Activated T-cell treated with anti-CD3 and anti-CD28 coated beads, Interleukin-2, amount 50 U/mL, for 4 hours (primary cell): Measurements from ENCODE around the gene ALDOC. TPM values are rescaled to one million over a fixed set of nuclear protein-coding genes. Genes with fewer than 3 reads are reported as not detected.
"Not testable (repeated sequence)": the region's sequence is repeated elsewhere in the genome, so short reads cannot be mapped to it uniquely, and the experiment has no call there.

Experiments used
- ATAC-seq, 2 donors: fragments of 200-7000 bp; cut with Tn5 transposase; one replicate each; pipeline ENCODE4 v1.10.0; 2021
- DNase-seq: peaks from one replicate; pipeline ENCODE4 v3.0.0-alpha.2; 2020
- H3K27me3 Mint-ChIP-seq: one replicate; pipeline ENCODE4 v1.8.0; 2021; ENCODE audit warnings: low read depth, mixed read lengths
- H3K36me3 Mint-ChIP-seq: one replicate; pipeline ENCODE4 v1.8.0; 2022; ENCODE audit warnings: mixed read lengths; ENCODE audit not compliant: insufficient read depth
- H3K4me1 Mint-ChIP-seq: one replicate; pipeline ENCODE4 v1.8.0; 2021; ENCODE audit warnings: low read depth, mixed read lengths
- H3K4me3 Mint-ChIP-seq: one replicate; pipeline ENCODE4 v1.8.0; 2021; ENCODE audit warnings: mild to moderate bottlenecking, moderate library complexity, mixed read lengths
- H3K9me3 Mint-ChIP-seq: one replicate; pipeline ENCODE4 v1.8.0; 2021; ENCODE audit warnings: mixed read lengths
- total RNA-seq, 3 donors: library from RNA; stranded (reverse); gene quantifications; one replicate each; pipeline ENCODE4 v1.2.1, GENCODE V29; 2021

The ALDOC gene
- total RNA-seq, result 10 to 100 TPM; 12.4 to 18.4 (median 16.5) TPM

GRCh38 chr17:28576758-28577465, at the start of gene ALDOC:
TSS of gene ALDOC (minus strand) at chr17:28576895. CDS start at chr17:28575532, 1,363 bp downstream.
- DNase-seq (peak; percentile 98), ATAC-seq (peak; percentile 95 to 98)
- Mint-ChIP-seq H3K36me3 (no peaks in the 10 kb centered on the region), H3K27me3 (no peaks in the 10 kb centered on the region), H3K4me1 (peaks cover 40% of the 10 kb centered on the region), H3K9me3 (no peaks in the 10 kb centered on the region), H3K4me3 (peak within 1 kb of the TSS; percentile 74)

- no peak for DNase-seq
- Mint-ChIP-seq H3K36me3 (peaks cover 61% of the 10 kb centered on the region), H3K9me3 (no peaks in the 10 kb centered on the region), H3K27me3 (no peaks in the 10 kb centered on the region), H3K4me1 (peaks cover 6% of the 10 kb centered on the region), H3K4me3 (no peak overlapping the region)
- no peak for ATAC-seq
These were observed 47.5 kb upstream of the ALDOC start for GRCh38 chr17:28624148-28624547.

- ATAC-seq, result no peak
- H3K9me3 Mint-ChIP-seq, result no peaks in the 10 kb centered on the region
- no peak overlapping the region for H3K4me3 Mint-ChIP-seq
- peaks cover 64% of the 10 kb centered on the region for H3K36me3 Mint-ChIP-seq
- H3K27me3 Mint-ChIP-seq, result no peaks in the 10 kb centered on the region
- peaks cover 6% of the 10 kb centered on the region for H3K4me1 Mint-ChIP-seq
- DNase-seq, result no peak
These were observed 47.0 kb upstream of the ALDOC start for GRCh38 chr17:28623696-28624095.

- no peaks in the 10 kb centered on the region for H3K27me3 Mint-ChIP-seq
- peaks cover 6% of the 10 kb centered on the region for H3K4me1 Mint-ChIP-seq
- H3K4me3 Mint-ChIP-seq, result no peak overlapping the region
- ATAC-seq, result no peak
- no peaks in the 10 kb centered on the region for H3K9me3 Mint-ChIP-seq
- peaks cover 64% of the 10 kb centered on the region for H3K36me3 Mint-ChIP-seq
- DNase-seq, result no peak
These were observed 45.5 kb upstream of the ALDOC start for GRCh38 chr17:28622186-28622585.

GRCh38 chr17:28620010-28620409, 43.3 kb upstream of the ALDOC start:
- no peak overlapping the region for H3K4me3 Mint-ChIP-seq
- H3K4me1 Mint-ChIP-seq, result no peaks in the 10 kb centered on the region
- no peaks in the 10 kb centered on the region for H3K9me3 Mint-ChIP-seq
- DNase-seq (no peak), ATAC-seq (no peak)
- H3K36me3 Mint-ChIP-seq, result peaks cover 65% of the 10 kb centered on the region
- no peaks in the 10 kb centered on the region for H3K27me3 Mint-ChIP-seq

GRCh38 chr17:28618464-28618863, 41.8 kb upstream of the ALDOC start:
- Mint-ChIP-seq H3K4me3 (no peak overlapping the region), H3K27me3 (no peaks in the 10 kb centered on the region), H3K36me3 (peaks cover 63% of the 10 kb centered on the region), H3K9me3 (no peaks in the 10 kb centered on the region), H3K4me1 (peaks cover 3% of the 10 kb centered on the region)
- no peak for DNase-seq
- ATAC-seq, result no peak

GRCh38 chr17:28616281-28616680, 39.6 kb upstream of the ALDOC start:
- no peaks in the 10 kb centered on the region for H3K27me3 Mint-ChIP-seq
- ATAC-seq, result no peak
- peaks cover 51% of the 10 kb centered on the region for H3K36me3 Mint-ChIP-seq
- no peak overlapping the region for H3K4me3 Mint-ChIP-seq
- DNase-seq, result no peak
- no peaks in the 10 kb centered on the region for H3K9me3 Mint-ChIP-seq
- H3K4me1 Mint-ChIP-seq, result peaks cover 8% of the 10 kb centered on the region

- no peaks in the 10 kb centered on the region for H3K27me3 Mint-ChIP-seq
- no peaks in the 10 kb centered on the region for H3K9me3 Mint-ChIP-seq
- H3K4me1 Mint-ChIP-seq, result peaks cover 8% of the 10 kb centered on the region
- H3K4me3 Mint-ChIP-seq, result no peak overlapping the region
- no peak for ATAC-seq
- peaks cover 45% of the 10 kb centered on the region for H3K36me3 Mint-ChIP-seq
- no peak for DNase-seq
These were observed 38.7 kb upstream of the ALDOC start for GRCh38 chr17:28615260-28615940.

- Mint-ChIP-seq H3K36me3 (peaks cover 41% of the 10 kb centered on the region), H3K4me3 (no peak within 1 kb of the TSS), H3K4me1 (peaks cover 8% of the 10 kb centered on the region), H3K27me3 (no peaks in the 10 kb centered on the region), H3K9me3 (no peaks in the 10 kb centered on the region)
- ATAC-seq (no peak), DNase-seq (no peak)
These were observed 37.3 kb upstream of the ALDOC start, which contains the start of gene RSKR for GRCh38 chr17:28613931-28614381. TSS of gene RSKR (minus strand) at chr17:28614185. CDS start at chr17:28614161, 24 bp downstream.

- ATAC-seq (peak; percentile 54 to 71), DNase-seq (peak; percentile 25)
- H3K36me3 Mint-ChIP-seq, result peaks cover 35% of the 10 kb centered on the region
- H3K9me3 Mint-ChIP-seq, result no peaks in the 10 kb centered on the region
- no peak overlapping the region for H3K4me3 Mint-ChIP-seq
- H3K27me3 Mint-ChIP-seq, result no peaks in the 10 kb centered on the region
- H3K4me1 Mint-ChIP-seq, result peaks cover 8% of the 10 kb centered on the region
These were observed 36.5 kb upstream of the ALDOC start for GRCh38 chr17:28612936-28613872.

GRCh38 chr17:28612531-28612930, 35.8 kb upstream of the ALDOC start:
- peaks cover 34% of the 10 kb centered on the region for H3K36me3 Mint-ChIP-seq
- H3K9me3 Mint-ChIP-seq, result no peaks in the 10 kb centered on the region
- H3K4me3 Mint-ChIP-seq, result no peak overlapping the region
- H3K4me1 Mint-ChIP-seq, result peaks cover 8% of the 10 kb centered on the region
- no peaks in the 10 kb centered on the region for H3K27me3 Mint-ChIP-seq
- ATAC-seq (no peak), DNase-seq (no peak)

- no peak for ATAC-seq
- H3K36me3 Mint-ChIP-seq, result peaks cover 24% of the 10 kb centered on the region
- H3K4me3 Mint-ChIP-seq, result no peak overlapping the region
- no peaks in the 10 kb centered on the region for H3K27me3 Mint-ChIP-seq
- no peaks in the 10 kb centered on the region for H3K9me3 Mint-ChIP-seq
- H3K4me1 Mint-ChIP-seq, result peaks cover 8% of the 10 kb centered on the region
- DNase-seq, result no peak
These were observed 33.7 kb upstream of the ALDOC start for GRCh38 chr17:28610376-28610775.

- DNase-seq, H3K9me3 Mint-ChIP-seq, ATAC-seq, H3K4me1 Mint-ChIP-seq, H3K4me3 Mint-ChIP-seq, H3K36me3 Mint-ChIP-seq, H3K27me3 Mint-ChIP-seq: not testable (repeated sequence)
These were observed 27.3 kb upstream of the ALDOC start for GRCh38 chr17:28604031-28604430.
